OCI-LY7 (cell line): ENCODE results near the gene SLC30A1. TPM values are rescaled to one million over a fixed set of nuclear protein-coding genes. Genes with fewer than 3 reads are reported as not detected.

Experiments used
- BruUV-seq: library from RNA; stranded (reverse); fragments of 400-500 nt; replicated peaks from 2 replicates; lab custom pipeline; 2021; lab: Mats Ljungman, UMichigan
- CTCF ChIA-PET: fragments of 300-600 bp; sonication (Branson Sonifier 250); formaldehyde crosslinking; loops from one replicate; lab custom pipeline; 2022; ENCODE audit warnings: antibody characterized with exemption; ENCODE audit not compliant: unreplicated experiment; lab: Charles Lee
- POLR2A ChIA-PET: fragments of 300-600 bp; sonication (Branson Sonifier 250); formaldehyde crosslinking; loops from one replicate; lab custom pipeline; 2022; ENCODE audit warnings: antibody characterized with exemption; lab: Charles Lee
- DNase-seq: peaks from one replicate; pipeline ENCODE4 v3.0.0-alpha.2; 2015; ENCODE audit warnings: low spot score
- H2AFZ ChIP-seq: fragments of 200-600 bp; sonication (generic), shearing (Covaris generic); 2 replicates; pipeline ENCODE4 v1.6.1; 2014; ENCODE audit warnings: mild to moderate bottlenecking, antibody characterized with exemption, low read length, moderate library complexity
- H3K27ac ChIP-seq: fragments of 200-600 bp; sonication (generic); 2 replicates; pipeline ENCODE4 v1.5.1; 2014; ENCODE audit warnings: mixed run types, low read depth, mild to moderate bottlenecking, moderate library complexity, low read length, inconsistent platforms; ENCODE audit not compliant: poor library complexity, severe bottlenecking
- H3K36me3 ChIP-seq: fragments of 200-600 bp; sonication (generic); 2 replicates; pipeline ENCODE4 v1.6.1; 2014; ENCODE audit warnings: mild to moderate bottlenecking, antibody characterized with exemption, low read length, moderate library complexity, mixed read lengths; ENCODE audit not compliant: insufficient read depth
- H3K4me1 ChIP-seq: fragments of 200-600 bp; sonication (generic); 2 replicates; pipeline ENCODE4 v1.5.1; 2014; ENCODE audit warnings: mild to moderate bottlenecking, low read length; ENCODE audit not compliant: insufficient read depth, poor library complexity, severe bottlenecking
- H3K4me2 ChIP-seq: fragments of 200-600 bp; sonication (generic); 2 replicates; pipeline ENCODE4 v1.6.1; 2014; ENCODE audit warnings: mild to moderate bottlenecking, low read length
- H3K4me3 ChIP-seq: fragments of 200-600 bp; sonication (generic); 2 replicates; pipeline ENCODE4 v1.5.1; 2014; ENCODE audit warnings: mild to moderate bottlenecking, low read depth, low read length; ENCODE audit not compliant: poor library complexity, severe bottlenecking
- H3K79me2 ChIP-seq: fragments of 200-600 bp; sonication (generic); 2 replicates; pipeline ENCODE4 v1.6.1; 2016; ENCODE audit warnings: low read depth, mild to moderate bottlenecking, low read length, moderate library complexity, mixed read lengths; ENCODE audit not compliant: insufficient read depth
- H3K9me2 ChIP-seq: fragments of 200-600 bp; sonication (generic); 2 replicates; pipeline ENCODE4 v1.6.1; 2016; ENCODE audit warnings: mild to moderate bottlenecking, low read length, mixed read lengths; ENCODE audit not compliant: insufficient read depth
- H3K9me3 ChIP-seq: fragments of 200-600 bp; sonication (generic); 2 replicates; pipeline ENCODE4 v1.6.1; 2014; ENCODE audit warnings: mild to moderate bottlenecking, mixed run types, low read length, mixed read lengths
- H4K20me1 ChIP-seq: fragments of 200-600 bp; sonication (generic); 2 replicates; pipeline ENCODE4 v1.6.1; 2014; ENCODE audit warnings: mild to moderate bottlenecking, antibody characterized with exemption, low read length, moderate library complexity, mixed read lengths; ENCODE audit not compliant: insufficient read depth
- EZH2phosphoT487 ChIP-seq: fragments of 200-600 bp; sonication (generic); IDR thresholded peaks from 2 replicates; pipeline ENCODE4 v1.6.1; 2018; ENCODE audit warnings: low read depth, borderline replicate concordance, mild to moderate bottlenecking, mixed run types, antibody characterized with exemption, low read length, moderate library complexity, mixed read lengths
- intact Hi-C: fragments of 100-400 bp; cut with micrococcal nuclease; formaldehyde crosslinking; loops from one replicate; pipeline ENCODE4 v1.10.0; 2022; ENCODE audit not compliant: unreplicated experiment
- total RNA-seq, 2 experiments: library from RNA; depleted of rRNA in 1 of 2; stranded (reverse); fragments of >200 nt in 1 of 2; shearing (Covaris generic) in 1 of 2; gene quantifications; 2 replicates each; pipeline ENCODE4 v1.2.3, GENCODE V29; 2014 to 2022
- TF ChIP-seq, protein P1 (sequence below): fragments of 200-600 bp; sonication (generic); conservative IDR thresholded peaks from 2 replicates; pipeline ENCODE4 v1.5.1; 2014; ENCODE audit warnings: mild to moderate bottlenecking, antibody characterized with exemption, low read length, moderate library complexity, mixed read lengths

SLC30A1 gene
- total RNA-seq, 2 experiments from 2014 or later: 6.1 to 7.9 TPM

DNA sequence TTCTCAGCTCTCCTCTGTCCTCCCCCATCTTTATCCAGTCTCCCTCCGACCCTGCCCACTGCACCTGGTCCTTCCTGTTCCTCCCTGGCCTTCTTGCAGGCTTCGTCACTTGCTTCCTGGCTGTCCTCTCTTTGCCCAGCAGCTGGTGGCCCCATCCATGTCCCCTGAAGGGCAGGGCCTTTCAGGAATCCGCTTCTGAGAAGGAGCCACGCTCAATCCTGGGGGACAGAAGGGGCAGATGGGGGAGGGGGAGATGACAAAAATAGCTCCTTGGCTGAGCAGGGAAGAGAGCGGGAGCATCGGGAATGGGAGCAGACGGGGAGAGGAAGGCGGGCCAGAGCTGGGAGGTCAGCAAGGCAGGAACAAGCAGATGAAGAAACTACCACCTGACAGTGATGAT, 40.7 kb downstream of the SLC30A1 start:
- ChIA-PET POLR2A (interaction anchor here (0.7 to 1.2 kb wide), 3 partner anchors 9 to 33 kb away, joined by 3 read pairs; no protein-coding TSS in a partner anchor), CTCF (interaction anchor here (0.6 kb wide), 1 partner anchor 1707 kb away, joined by 4 read pairs; no protein-coding TSS in a partner anchor)
- DNase-seq: no peak
- Histone ChIP-seq H3K4me3 (no peak overlapping the region), H3K4me1 (no peaks in the 10 kb centered on the region), H3K9me2 (no peaks in the 10 kb centered on the region), H3K27ac (no peak overlapping the region), H4K20me1 (no peaks in the 10 kb centered on the region), H3K79me2 (no peaks in the 10 kb centered on the region), H3K4me2 (no peak overlapping the region), H3K36me3 (no peaks in the 10 kb centered on the region), H2AFZ (no peak overlapping the region), H3K9me3 (no peaks in the 10 kb centered on the region)
- TF ChIP-seq EZH2phosphoT487: no peak
- TF ChIP-seq, protein P1, sequence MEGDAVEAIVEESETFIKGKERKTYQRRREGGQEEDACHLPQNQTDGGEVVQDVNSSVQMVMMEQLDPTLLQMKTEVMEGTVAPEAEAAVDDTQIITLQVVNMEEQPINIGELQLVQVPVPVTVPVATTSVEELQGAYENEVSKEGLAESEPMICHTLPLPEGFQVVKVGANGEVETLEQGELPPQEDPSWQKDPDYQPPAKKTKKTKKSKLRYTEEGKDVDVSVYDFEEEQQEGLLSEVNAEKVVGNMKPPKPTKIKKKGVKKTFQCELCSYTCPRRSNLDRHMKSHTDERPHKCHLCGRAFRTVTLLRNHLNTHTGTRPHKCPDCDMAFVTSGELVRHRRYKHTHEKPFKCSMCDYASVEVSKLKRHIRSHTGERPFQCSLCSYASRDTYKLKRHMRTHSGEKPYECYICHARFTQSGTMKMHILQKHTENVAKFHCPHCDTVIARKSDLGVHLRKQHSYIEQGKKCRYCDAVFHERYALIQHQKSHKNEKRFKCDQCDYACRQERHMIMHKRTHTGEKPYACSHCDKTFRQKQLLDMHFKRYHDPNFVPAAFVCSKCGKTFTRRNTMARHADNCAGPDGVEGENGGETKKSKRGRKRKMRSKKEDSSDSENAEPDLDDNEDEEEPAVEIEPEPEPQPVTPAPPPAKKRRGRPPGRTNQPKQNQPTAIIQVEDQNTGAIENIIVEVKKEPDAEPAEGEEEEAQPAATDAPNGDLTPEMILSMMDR: no peak
- BruUV-seq: no TSS peak
- intact Hi-C loops: no loop called here

DNA sequence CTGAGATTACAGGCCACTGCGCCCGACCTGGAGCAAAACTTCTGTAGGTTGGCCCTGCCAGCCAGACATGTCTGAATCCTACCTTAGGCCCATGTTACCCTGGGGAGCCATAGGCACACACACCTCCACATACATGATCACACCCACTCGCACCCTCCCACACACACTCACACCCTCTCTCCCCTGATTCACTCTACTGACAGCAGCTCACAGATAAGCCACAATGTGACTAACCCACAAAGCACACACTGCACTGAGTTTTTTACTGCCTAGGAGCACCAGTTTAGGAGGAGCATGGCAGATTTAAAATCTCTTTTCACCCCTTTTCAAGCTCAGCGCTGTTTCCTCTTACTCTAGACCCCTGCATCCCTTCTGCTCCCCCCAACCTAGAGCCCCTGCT, 41.7 kb downstream of the SLC30A1 start:
- Histone ChIP-seq H3K9me2 (no peaks in the 10 kb centered on the region), H3K36me3 (no peaks in the 10 kb centered on the region), H3K27ac (no peak overlapping the region), H3K79me2 (no peaks in the 10 kb centered on the region), H3K4me3 (no peak overlapping the region), H3K4me2 (no peak overlapping the region), H4K20me1 (no peaks in the 10 kb centered on the region), H2AFZ (no peak overlapping the region), H3K4me1 (no peaks in the 10 kb centered on the region), H3K9me3 (no peaks in the 10 kb centered on the region)
- intact Hi-C loops: no loop called here
- TF ChIP-seq, protein P1: no peak
- TF ChIP-seq EZH2phosphoT487: no peak
- no peak for DNase-seq
- ChIA-PET POLR2A (interaction anchor here (1.2 kb wide), 1 partner anchor 19 kb away, joined by 3 read pairs; no protein-coding TSS in a partner anchor), CTCF (no interaction called here)
- BruUV-seq: no TSS peak

DNA sequence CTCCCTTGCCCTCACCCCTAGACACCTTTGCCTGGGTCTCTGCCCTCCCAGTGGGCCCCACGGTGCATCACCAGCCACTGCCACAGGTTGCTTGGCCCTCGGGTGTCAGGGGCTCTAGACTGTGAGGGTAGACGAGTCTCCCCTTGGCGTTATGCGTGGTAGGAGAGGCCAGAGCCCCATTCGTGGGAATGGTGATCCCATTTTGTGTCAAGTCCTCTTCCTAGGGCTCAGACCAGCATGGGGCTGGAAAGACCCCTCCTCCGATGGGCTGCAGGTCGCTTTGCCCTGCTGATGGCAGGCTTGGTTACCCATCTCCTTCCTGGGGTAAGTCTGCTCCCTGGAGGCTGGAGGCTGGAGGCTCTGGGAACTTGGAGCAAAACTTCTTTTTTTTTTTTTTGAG, 42.4 kb downstream of the SLC30A1 start:
- Histone ChIP-seq H2AFZ (no peak overlapping the region), H3K4me3 (no peak overlapping the region), H3K79me2 (no peaks in the 10 kb centered on the region), H3K9me2 (no peaks in the 10 kb centered on the region), H3K4me1 (peaks cover 4% of the 10 kb centered on the region), H3K9me3 (no peaks in the 10 kb centered on the region), H3K36me3 (no peaks in the 10 kb centered on the region), H3K27ac (no peak overlapping the region), H4K20me1 (no peaks in the 10 kb centered on the region), H3K4me2 (no peak overlapping the region)
- ChIA-PET CTCF (no interaction called here), POLR2A (no interaction called here)
- no peak for DNase-seq
- no TSS peak for BruUV-seq
- intact Hi-C loops: no loop called here
- TF ChIP-seq, protein P1: no peak
- TF ChIP-seq EZH2phosphoT487: no peak
